NCI-H2029 treated with DMSO at 0.1 percent for 48 hours (cell line): ENCODE data around the gene NUDT4.
"Not testable (repeated sequence)": the region's sequence is repeated elsewhere in the genome, so short reads cannot be mapped to it uniquely, and the experiment has no call there.

ENCODE experiments used
- DNase-seq: peaks from one replicate; lab custom pipeline; 2025; lab: John Stamatoyannopoulos, UW

NUDT4 gene

DNA sequence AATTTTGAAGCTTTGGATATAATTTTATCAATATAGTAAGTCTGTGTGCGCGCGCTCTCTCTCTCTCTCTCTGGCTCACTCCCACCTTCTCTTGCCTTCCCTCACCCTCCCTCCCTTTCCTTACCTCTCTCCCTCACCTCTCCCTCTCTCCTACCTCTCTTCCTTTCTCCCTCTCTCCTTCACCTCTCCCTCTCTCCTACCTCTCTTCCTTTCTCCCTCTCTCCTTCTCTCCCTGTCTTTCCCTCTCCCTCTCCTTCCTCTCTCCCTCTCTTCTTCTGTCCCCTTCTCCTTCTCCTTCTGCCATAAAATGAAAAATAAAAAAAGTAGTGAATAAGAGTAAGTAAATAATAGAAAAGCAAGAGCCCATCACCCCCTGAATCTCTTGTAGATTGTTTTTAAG lies 9.0 kb upstream of the NUDT4 start:
- DNase-seq: no peak

- DNase-seq: no peak
Observed at GRCh38 chr12:93369505-93369904, 8.2 kb upstream of the NUDT4 start.

DNA sequence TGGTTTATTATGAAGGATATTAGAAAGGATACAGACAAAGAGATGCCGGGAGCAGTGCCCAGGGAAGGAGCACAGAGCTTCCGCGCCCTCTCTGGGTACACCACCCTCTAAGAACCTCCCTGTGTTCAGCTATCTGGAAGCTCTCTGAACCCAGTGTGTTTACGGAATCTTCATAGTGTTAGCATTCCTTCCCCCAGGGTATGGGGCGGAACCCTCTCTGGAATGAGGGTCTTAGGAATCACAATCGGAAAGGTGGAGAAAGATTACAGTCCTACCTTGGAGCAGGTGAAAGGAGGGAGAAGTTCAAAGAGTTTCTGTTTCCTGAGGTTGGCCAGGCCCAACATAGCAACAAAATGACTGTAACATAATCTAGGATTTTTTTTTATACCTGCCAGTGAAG lies 6.8 kb upstream of the NUDT4 start:
- no peak for DNase-seq

GRCh38 chr12:93373961-93374656 lies 3.6 kb upstream of the NUDT4 start:
- no peak for DNase-seq

DNA sequence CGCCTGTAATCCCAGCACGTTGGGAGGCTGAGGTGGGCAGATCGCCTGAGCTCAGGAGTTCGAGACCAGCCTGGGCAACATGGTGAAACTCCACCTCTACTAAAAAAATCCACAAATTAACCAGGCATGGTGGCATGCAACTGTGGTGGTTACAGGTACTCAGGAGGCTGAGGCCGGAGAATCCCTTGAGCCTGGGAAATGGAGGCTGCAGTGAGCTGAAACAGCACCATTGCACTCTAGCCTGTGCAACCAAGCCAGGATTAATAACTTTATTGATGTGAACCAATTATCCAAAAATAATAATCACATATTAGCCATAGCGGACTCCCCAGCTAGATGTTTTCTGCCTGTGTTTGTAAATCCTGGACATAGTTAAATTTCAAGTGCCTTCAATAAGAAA lies 1.8 kb upstream of the NUDT4 start:
- DNase-seq: no peak

DNA sequence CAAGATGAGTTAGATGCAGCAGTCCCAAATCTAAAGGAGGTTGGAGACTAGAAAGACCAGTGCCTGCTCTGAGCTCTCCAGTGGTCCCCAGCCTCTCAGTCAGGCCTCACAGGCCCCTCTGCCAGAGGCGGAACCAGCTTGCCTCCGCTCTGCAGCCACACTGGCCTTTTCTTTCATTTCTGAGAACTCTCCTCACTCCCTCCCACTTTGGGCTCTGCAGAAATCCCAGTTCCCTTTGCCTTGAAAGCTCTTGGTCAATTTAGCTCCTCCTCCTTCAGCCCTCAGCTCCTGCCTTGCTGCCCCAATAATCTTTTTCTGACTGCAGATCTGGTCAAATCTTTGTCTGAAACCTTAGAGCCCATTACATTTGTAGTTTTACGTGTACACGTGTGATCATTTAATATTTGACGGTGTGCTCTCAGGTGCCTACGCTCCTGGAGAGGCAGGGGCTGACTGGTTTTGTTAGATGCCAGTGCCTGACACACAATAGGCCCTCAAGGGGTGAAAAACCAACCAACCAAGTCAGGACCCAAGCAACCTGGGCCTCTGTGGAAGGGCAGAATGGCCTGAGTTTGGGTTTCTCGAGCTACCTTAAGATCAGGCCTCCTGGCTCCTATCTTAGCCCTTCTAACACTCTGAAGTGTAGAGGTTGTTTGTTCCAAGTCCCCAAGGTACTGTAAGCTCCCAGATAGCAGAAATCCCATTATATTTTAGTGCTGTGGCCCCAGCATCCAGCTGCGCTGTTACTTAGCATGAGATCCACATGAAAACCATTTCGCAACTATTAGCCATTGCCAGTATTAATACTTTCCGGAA lies 1.1 kb upstream of the NUDT4 start:
- DNase-seq: no peak

DNA sequence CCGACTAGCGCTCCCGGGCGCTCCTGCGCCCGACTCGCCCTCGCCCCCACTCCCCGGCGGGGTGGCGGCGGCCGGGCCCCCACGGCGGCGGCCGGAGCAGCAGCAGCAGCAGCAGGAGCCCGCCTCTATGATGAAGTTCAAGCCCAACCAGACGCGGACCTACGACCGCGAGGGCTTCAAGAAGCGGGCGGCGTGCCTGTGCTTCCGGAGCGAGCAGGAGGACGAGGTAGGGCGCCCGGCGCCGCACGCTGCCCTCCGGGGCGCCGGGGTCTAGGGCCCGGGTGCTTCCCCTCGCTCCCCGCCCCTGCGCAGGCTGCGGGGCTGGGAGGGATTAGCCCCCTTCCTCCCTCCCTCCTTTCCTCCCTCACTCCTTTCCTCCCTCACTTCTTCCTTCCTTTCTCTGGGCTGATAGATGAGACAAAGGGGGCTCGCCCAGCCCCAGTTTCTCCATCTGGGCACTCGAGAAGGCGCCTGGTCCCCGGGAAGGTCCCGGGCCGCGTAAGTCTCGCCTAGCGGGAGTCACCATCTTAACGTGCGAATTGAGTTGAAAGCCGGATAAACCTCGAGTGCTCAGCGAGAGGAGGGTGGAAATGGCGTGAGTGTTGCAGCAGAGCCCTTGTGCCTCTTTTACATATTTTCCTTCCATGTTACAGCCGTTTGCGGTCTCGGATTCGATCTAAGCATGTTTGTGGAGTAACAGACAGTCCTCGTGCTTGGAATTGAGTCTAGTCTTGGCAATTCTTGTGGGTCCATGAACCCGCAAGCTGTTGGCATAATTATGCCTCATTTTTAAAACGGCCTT lies 672 bp downstream of the NUDT4 start:
- peak; percentile 64 for DNase-seq

- DNase-seq: peak; percentile 64
Observed at GRCh38 chr12:93378998-93379325, 1.2 kb downstream of the NUDT4 start.

- peak; percentile 30 for DNase-seq
Observed at GRCh38 chr12:93379326-93379980, 1.7 kb downstream of the NUDT4 start.

DNA sequence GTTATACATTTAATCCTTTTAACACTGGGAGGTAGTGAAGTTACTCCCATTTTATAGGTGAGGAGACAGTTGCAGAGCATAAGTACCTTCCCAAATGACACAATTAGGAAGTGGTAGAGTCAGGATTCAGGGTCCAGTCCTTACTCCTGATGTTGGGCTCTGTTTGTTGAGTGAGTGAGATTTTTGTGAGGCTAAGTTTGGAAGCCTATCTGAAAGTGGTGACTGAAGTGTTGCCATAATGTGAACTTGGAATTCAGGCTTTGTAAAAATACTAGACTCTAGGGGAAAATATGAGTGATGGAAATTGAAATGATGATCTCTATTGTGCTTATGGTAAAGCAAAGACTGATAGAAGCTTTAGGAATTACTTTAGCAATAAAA lies 2.2 kb downstream of the NUDT4 start:
- DNase-seq: no peak

- no peak for DNase-seq
Observed at GRCh38 chr12:93380480-93381121, 2.9 kb downstream of the NUDT4 start.

DNA sequence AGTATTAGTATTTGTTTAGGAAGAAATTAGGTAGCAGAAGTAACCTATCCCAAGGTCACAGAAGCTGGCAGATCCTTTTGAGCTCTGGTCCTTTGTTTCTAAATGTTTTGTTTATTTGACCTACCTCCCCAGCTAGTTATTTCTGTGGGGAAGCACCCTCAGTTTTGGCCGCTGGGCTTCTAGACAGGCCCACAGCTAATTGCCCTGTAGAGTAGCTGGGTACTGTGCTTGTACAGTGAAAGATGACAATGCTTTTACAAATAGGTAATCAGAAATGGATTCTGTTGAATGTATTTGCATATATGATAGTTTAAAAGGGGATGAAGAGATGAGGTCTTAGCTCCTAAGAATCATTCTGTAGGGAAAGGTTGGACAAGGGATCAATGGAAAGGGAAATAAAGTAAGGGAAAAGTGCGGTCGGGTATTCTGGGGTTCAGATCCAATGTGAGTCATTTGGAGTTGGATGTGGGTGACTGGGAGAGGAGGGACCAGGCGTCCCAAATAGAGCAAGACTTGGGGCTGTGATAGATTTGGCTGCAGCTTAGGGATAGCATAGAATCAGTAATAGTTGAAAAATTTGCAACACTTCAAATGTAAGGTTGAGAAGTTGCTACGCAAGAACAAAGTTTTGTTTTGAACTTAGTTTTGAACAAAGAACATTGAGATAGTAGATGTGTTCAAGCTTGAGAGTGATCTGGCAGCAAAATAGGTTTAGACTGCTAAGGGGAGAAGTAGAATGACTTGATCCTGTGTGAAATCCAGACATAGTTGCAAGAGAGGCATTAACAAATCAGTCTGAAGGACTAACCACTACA lies 3.6 kb downstream of the NUDT4 start:
- DNase-seq: no peak

DNA sequence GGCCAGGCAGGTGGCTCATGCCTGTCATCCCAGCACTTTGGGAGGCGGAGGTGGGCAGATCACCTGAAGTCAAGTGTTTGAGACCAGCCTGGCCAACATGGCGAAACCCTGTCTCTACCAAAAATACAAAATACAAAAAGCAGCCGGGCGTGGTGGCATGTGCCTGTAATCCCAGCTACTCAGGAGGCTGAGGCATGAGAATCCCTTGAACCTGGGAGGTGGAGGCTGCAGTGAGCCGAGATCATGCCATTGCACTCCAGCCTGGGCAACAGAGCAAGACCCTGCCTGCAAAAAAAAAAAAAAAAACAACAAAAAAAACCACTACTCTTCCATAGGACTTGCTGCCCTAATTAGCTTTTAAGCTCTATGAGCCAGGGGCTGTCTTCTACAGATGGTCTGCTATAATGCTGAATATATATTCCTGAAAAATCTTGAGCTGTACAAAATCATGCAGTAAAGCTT lies 4.3 kb downstream of the NUDT4 start:
- DNase-seq: not testable (repeated sequence)

- DNase-seq: no peak
Observed at GRCh38 chr12:93387780-93388179, 10.1 kb downstream of the NUDT4 start.

DNA sequence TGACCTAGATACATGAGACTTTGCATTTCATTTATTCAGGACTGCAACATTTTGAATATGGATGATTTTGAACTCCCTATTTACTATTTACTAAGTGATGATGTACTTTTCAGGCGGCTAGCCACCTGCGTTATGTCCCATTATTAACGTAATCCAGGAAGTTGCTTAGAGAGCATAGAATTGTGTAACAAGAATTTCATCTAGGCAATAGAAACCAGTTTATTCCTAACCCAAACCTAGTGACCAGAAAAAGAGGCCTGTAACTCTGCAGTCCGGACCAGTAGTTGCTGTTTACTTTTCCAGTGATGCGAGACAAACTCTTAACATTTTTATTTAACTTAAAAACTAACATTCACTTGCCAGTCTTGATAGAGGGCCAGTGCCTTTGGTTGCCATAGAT lies 12.3 kb downstream of the NUDT4 start:
- DNase-seq: no peak

DNA sequence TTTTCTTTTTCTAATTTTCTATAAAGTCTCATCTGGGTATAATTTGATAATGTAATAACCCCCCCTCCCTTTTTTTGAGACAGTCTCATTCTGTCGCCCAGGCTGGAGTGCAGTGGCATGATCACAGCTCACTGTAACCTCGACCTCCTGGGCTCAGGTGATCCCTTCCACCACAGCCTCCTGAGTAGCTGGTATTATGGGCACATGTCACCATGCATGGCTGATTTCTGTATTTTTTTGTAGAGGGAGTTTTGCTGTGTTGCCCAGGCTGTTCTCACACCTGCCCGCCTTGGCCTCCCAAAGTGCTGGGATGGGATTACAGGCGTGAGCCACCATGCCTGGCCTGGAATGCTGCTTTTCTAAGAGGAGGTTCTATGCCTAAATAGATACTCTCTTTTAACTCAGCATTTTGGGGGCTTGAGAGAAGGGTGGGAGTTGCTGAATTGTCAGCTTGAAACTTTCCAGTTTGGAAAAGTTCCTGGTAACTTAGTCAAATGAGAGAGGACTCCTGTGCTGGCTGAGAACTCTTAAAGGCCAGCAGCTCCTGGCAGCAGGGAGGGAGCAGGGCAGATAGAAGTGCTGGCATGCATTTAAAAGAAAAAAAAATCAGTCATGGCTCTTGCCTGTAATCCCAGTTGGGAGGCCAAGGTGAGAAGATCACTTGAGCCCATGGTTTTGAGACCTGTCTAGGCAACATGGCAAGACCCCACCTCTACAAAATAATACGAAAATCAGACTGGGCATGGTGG lies 13.0 kb downstream of the NUDT4 start:
- DNase-seq: no peak

DNA sequence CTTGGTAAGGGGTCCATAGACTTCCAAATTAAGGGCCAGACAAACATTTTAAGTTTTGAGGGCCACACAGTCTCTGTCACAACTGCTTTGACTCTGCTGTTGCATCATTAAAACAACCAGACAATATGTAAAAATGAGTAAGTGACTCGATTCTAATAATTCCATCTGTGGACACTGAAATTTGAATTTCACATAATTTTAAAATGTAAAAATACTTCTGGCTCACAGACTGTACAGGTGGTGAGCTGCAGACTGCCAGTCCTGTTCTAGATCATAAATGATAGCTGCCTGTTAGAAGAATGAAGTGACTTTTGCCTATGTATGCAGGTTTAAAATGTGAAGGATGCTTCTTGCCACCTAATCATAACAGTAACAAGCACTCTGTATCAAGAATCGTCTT lies 15.7 kb downstream of the NUDT4 start:
- DNase-seq: no peak

- DNase-seq: no peak
Observed at GRCh38 chr12:93397412-93397811, 19.7 kb downstream of the NUDT4 start.

- DNase-seq: not testable (repeated sequence)
Observed at GRCh38 chr12:93399183-93399863, 21.6 kb downstream of the NUDT4 start.
